Neutrophil (primary cell): ENCODE data around the gene DUXB.

Source experiments
- H3K27ac ChIP-seq: fragments of 200-600 bp; sonication (generic); 2 replicates; pipeline ENCODE4 v1.5.1; 2016; ENCODE audit warnings: mild to moderate bottlenecking, moderate library complexity
- H3K27me3 ChIP-seq: fragments of 200-600 bp; sonication (generic); 2 replicates; pipeline ENCODE4 v1.6.0; 2016; ENCODE audit warnings: mild to moderate bottlenecking
- H3K36me3 ChIP-seq: fragments of 200-600 bp; sonication (generic); 2 replicates; pipeline ENCODE4 v1.5.1; 2017
- H3K4me1 ChIP-seq, 2 experiments: fragments of 200-600 bp in 1 of 2; sonication (generic) in 1 of 2; 1 replicate in 1 of 2; 2 replicates in 1 of 2; pipeline versions ENCODE4 v1.5.1 to v1.6.1; 2013 to 2016; ENCODE audit warnings: low read depth in 1 of 2, low read length in 1 of 2, mild to moderate bottlenecking in 1 of 2, moderate library complexity in 1 of 2; ENCODE audit not compliant: control insufficient read depth in 1 of 2, insufficient read depth in 1 of 2
- H3K4me3 ChIP-seq, 2 experiments: fragments of 200-600 bp in 1 of 2; sonication (generic) in 1 of 2; 1 replicate in 1 of 2; 2 replicates in 1 of 2; pipeline ENCODE4 v1.5.1; 2013 to 2016; ENCODE audit warnings: low read depth in 1 of 2, low read length in 1 of 2, mild to moderate bottlenecking in 1 of 2, moderate library complexity in 1 of 2
- H3K9me3 ChIP-seq: fragments of 200-600 bp; sonication (generic); 2 replicates; pipeline ENCODE4 v1.5.1; 2016
- CTCF ChIP-seq: fragments of 200-600 bp; sonication (generic); IDR thresholded peaks from 2 replicates; pipeline ENCODE4 v1.5.1; 2016; ENCODE audit warnings: antibody characterized with exemption

Gene DUXB

GRCh38 chr16:75742424-75743047 is 41.3 kb upstream of the DUXB start:
- H3K4me1 ChIP-seq, result no peaks in the 10 kb centered on the region
- H3K27me3 ChIP-seq, result no peaks in the 10 kb centered on the region
- no peak overlapping the region for H3K27ac ChIP-seq
- no peaks in the 10 kb centered on the region for H3K36me3 ChIP-seq
- H3K4me3 ChIP-seq, result no peak overlapping the region
- TF ChIP-seq CTCF, result no peak
- H3K9me3 ChIP-seq, result peaks cover 6% of the 10 kb centered on the region

- no peak overlapping the region for H3K4me3 ChIP-seq
- no peak overlapping the region for H3K27ac ChIP-seq
- H3K4me1 ChIP-seq, result no peaks in the 10 kb centered on the region
- H3K27me3 ChIP-seq, result no peaks in the 10 kb centered on the region
- no peak for TF ChIP-seq CTCF
- H3K36me3 ChIP-seq, result no peaks in the 10 kb centered on the region
- no peaks in the 10 kb centered on the region for H3K9me3 ChIP-seq
These were observed 32.3 kb upstream of the DUXB start for GRCh38 chr16:75733305-75734211.

GRCh38 chr16:75732871-75733270 is 31.6 kb upstream of the DUXB start:
- Histone ChIP-seq H3K27me3 (no peaks in the 10 kb centered on the region), H3K4me3 (no peak overlapping the region), H3K27ac (no peak overlapping the region)

GRCh38 chr16:75727221-75727620 is 26.0 kb upstream of the DUXB start:
- TF ChIP-seq CTCF, result no peak
- no peaks in the 10 kb centered on the region for H3K9me3 ChIP-seq
- H3K27me3 ChIP-seq, result no peaks in the 10 kb centered on the region
- no peaks in the 10 kb centered on the region for H3K4me1 ChIP-seq
- no peak overlapping the region for H3K4me3 ChIP-seq
- no peaks in the 10 kb centered on the region for H3K36me3 ChIP-seq
- H3K27ac ChIP-seq, result no peak overlapping the region

More at GRCh38 chr16:75732871-75733270, 31.6 kb upstream of the DUXB start:
- TF ChIP-seq CTCF, result no peak
- H3K9me3 ChIP-seq, result no peaks in the 10 kb centered on the region
- no peaks in the 10 kb centered on the region for H3K36me3 ChIP-seq
- H3K4me1 ChIP-seq, result no peaks in the 10 kb centered on the region

GRCh38 chr16:75726390-75726789 is 25.1 kb upstream of the DUXB start, which contains the start of gene CPHXL:
Gene CPHXL (minus strand): TSS chr16:75726490. CDS start chr16:75726442, 48 bp downstream.
- Histone ChIP-seq H3K27ac (no peak within 1 kb of the TSS), H3K4me1 (no peaks in the 10 kb centered on the region), H3K4me3 (no peak within 1 kb of the TSS), H3K27me3 (no peaks in the 10 kb centered on the region), H3K36me3 (no peaks in the 10 kb centered on the region), H3K9me3 (no peaks in the 10 kb centered on the region)
- TF ChIP-seq CTCF, result no peak
